Osteoblast (primary cell): ENCODE results near the gene YBX3. TPM values are rescaled to one million over a fixed set of nuclear protein-coding genes. Genes with fewer than 3 reads are reported as not detected.

Experiments used
- DNase-seq: peaks from one replicate; pipeline ENCODE4 v3.0.0; 2011; ENCODE audit warnings: low spot score, mixed read lengths; ENCODE audit not compliant: insufficient read length; ENCODE audit errors: missing footprints
- H2AFZ ChIP-seq: 2 replicates; pipeline ENCODE4 v1.6.0; 2011; ENCODE audit warnings: mild to moderate bottlenecking, low read length
- H3K27ac ChIP-seq: 2 replicates; pipeline ENCODE4 v1.5.1; 2011; ENCODE audit warnings: mild to moderate bottlenecking, low read depth, low read length, moderate library complexity
- H3K27me3 ChIP-seq: 2 replicates; pipeline ENCODE4 v1.6.0; 2012; ENCODE audit warnings: mild to moderate bottlenecking, control low read depth, inconsistent platforms, low read length, moderate library complexity; ENCODE audit not compliant: insufficient read depth
- H3K36me3 ChIP-seq: 2 replicates; pipeline ENCODE4 v1.5.1; 2011; ENCODE audit warnings: mild to moderate bottlenecking, low read length, control low read depth, moderate library complexity; ENCODE audit not compliant: insufficient read depth
- H3K4me1 ChIP-seq: 2 replicates; pipeline ENCODE4 v1.5.1; 2011; ENCODE audit warnings: mild to moderate bottlenecking, low read length, control low read depth, moderate library complexity; ENCODE audit not compliant: insufficient read depth
- H3K4me2 ChIP-seq: 2 replicates; pipeline ENCODE4 v1.6.0; 2011; ENCODE audit warnings: mild to moderate bottlenecking, low read length; ENCODE audit not compliant: insufficient read depth
- H3K4me3 ChIP-seq: fragments of 200-600 bp; sonication (generic); 3 replicates; pipeline ENCODE4 v1.5.1; 2012; ENCODE audit warnings: mild to moderate bottlenecking, low read length, inconsistent platforms; ENCODE audit not compliant: insufficient read depth
- H3K79me2 ChIP-seq: 2 replicates; pipeline ENCODE4 v1.6.0; 2012; ENCODE audit warnings: mild to moderate bottlenecking, low read length, control low read depth, inconsistent platforms; ENCODE audit not compliant: insufficient read depth
- H3K9me3 ChIP-seq: 2 replicates; pipeline ENCODE4 v1.5.1; 2011; ENCODE audit warnings: low read depth, low read length, control low read depth
- H4K20me1 ChIP-seq: 2 replicates; pipeline ENCODE4 v1.6.0; 2012; ENCODE audit warnings: mild to moderate bottlenecking, low read length, control low read depth; ENCODE audit not compliant: insufficient read depth
- CTCF ChIP-seq: IDR thresholded peaks from 2 replicates; pipeline ENCODE4 v1.5.1; 2011; ENCODE audit warnings: mild to moderate bottlenecking, low read depth, low read length, moderate library complexity; ENCODE audit errors: extremely low read depth
- total RNA-seq: library from RNA; depleted of rRNA; stranded (reverse); fragments of >200 nt; gene quantifications from 2 replicates; pipeline ENCODE4 v1.2.3, GENCODE V29; 2012

YBX3 gene
- total RNA-seq, 1 donor, result 147 TPM

- H3K4me1 ChIP-seq, result no peaks in the 10 kb centered on the region
- H4K20me1 ChIP-seq, result no peaks in the 10 kb centered on the region
- H3K4me2 ChIP-seq, result no peak overlapping the region
- H3K79me2 ChIP-seq, result no peaks in the 10 kb centered on the region
- no peaks in the 10 kb centered on the region for H3K36me3 ChIP-seq
- H3K27ac ChIP-seq, result no peak overlapping the region
- H3K4me3 ChIP-seq, result no peak overlapping the region
- no peak for TF ChIP-seq CTCF
- peaks cover 20% of the 10 kb centered on the region for H3K27me3 ChIP-seq
- no peaks in the 10 kb centered on the region for H3K9me3 ChIP-seq
- no peak for DNase-seq
- no peak overlapping the region for H2AFZ ChIP-seq
Observed at GRCh38 chr12:10736463-10736862, 13.3 kb upstream of the YBX3 start.

GRCh38 chr12:10735428-10735827 lies 12.3 kb upstream of the YBX3 start:
- Histone ChIP-seq H3K36me3 (no peaks in the 10 kb centered on the region), H2AFZ (no peak overlapping the region), H3K27me3 (peaks cover 27% of the 10 kb centered on the region), H3K9me3 (no peaks in the 10 kb centered on the region), H3K79me2 (no peaks in the 10 kb centered on the region), H3K27ac (no peak overlapping the region), H3K4me3 (no peak overlapping the region), H4K20me1 (no peaks in the 10 kb centered on the region), H3K4me2 (no peak overlapping the region), H3K4me1 (no peaks in the 10 kb centered on the region)
- DNase-seq, result no peak
- no peak for TF ChIP-seq CTCF

- H3K79me2 ChIP-seq, result no peaks in the 10 kb centered on the region
- H3K4me3 ChIP-seq, result no peak overlapping the region
- H3K27ac ChIP-seq, result no peak overlapping the region
- H3K27me3 ChIP-seq, result peaks cover 28% of the 10 kb centered on the region
- H3K4me2 ChIP-seq, result no peak overlapping the region
- TF ChIP-seq CTCF, result no peak
- no peaks in the 10 kb centered on the region for H4K20me1 ChIP-seq
- H3K36me3 ChIP-seq, result no peaks in the 10 kb centered on the region
- DNase-seq, result no peak
- H2AFZ ChIP-seq, result no peak overlapping the region
- H3K4me1 ChIP-seq, result no peaks in the 10 kb centered on the region
- H3K9me3 ChIP-seq, result no peaks in the 10 kb centered on the region
Observed at GRCh38 chr12:10732549-10732948, 9.4 kb upstream of the YBX3 start.

GRCh38 chr12:10732066-10732465 lies 8.9 kb upstream of the YBX3 start:
- Histone ChIP-seq H4K20me1 (no peaks in the 10 kb centered on the region), H3K9me3 (no peaks in the 10 kb centered on the region), H3K79me2 (no peaks in the 10 kb centered on the region), H3K27me3 (peaks cover 28% of the 10 kb centered on the region), H3K36me3 (no peaks in the 10 kb centered on the region), H3K4me3 (no peak overlapping the region), H3K4me1 (no peaks in the 10 kb centered on the region), H3K4me2 (no peak overlapping the region), H2AFZ (no peak overlapping the region), H3K27ac (no peak overlapping the region)
- no peak for TF ChIP-seq CTCF
- DNase-seq, result no peak
